ENCODE results near the gene PSMC3. TPM values are rescaled to one million over a fixed set of nuclear protein-coding genes. Genes with fewer than 3 reads are reported as not detected.

Gene PSMC3
- total RNA-seq, 2 experiments from 2014 or later, result 111 to 112 TPM

GRCh38 chr11:47415091-47415854 lies 11.0 kb downstream of the PSMC3 start:
- DNase-seq, result no peak
- Mint-ChIP-seq H3K4me3 (no peak overlapping the region), H3K36me3 (ENCODE audit: low read depth) (peaks cover 34% of the 10 kb centered on the region), H3K9me3 (no peaks in the 10 kb centered on the region), H3K27ac (no peak overlapping the region), H3K4me1 (peaks cover 2% of the 10 kb centered on the region), H3K27me3 (no peaks in the 10 kb centered on the region)
- POLR2A ChIA-PET, result interaction anchor here (1.2 to 2.7 kb wide), 2 partner anchors 10 to 12 kb away, joined by 3 to 20 read pairs; partner anchors contain the start of gene PSMC3
- CTCF ChIA-PET, result no interaction called here

DNA sequence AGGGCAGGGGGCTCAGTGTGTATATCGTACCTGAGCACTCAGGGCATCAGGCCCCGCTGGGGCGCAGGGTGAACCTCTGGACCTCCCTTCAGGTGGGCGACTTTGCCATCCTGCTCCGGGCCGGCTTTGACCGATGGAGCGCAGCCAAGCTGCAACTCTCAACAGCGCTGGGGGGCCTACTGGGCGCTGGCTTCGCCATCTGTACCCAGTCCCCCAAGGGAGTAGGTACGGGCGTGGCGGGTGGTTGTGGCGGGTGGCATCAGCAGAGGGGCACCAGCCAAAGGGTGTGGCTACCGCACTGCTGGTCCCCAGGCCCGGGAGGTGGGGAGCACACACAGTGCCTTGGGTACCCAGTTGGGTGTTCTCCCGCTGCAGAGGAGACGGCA lies 11.6 kb downstream of the PSMC3 start:
- Mint-ChIP-seq H3K27ac (no peak overlapping the region), H3K4me3 (no peak overlapping the region), H3K36me3 (ENCODE audit: low read depth) (peaks cover 28% of the 10 kb centered on the region), H3K9me3 (no peaks in the 10 kb centered on the region), H3K27me3 (no peaks in the 10 kb centered on the region), H3K4me1 (no peaks in the 10 kb centered on the region)
- CTCF ChIA-PET, result no interaction called here
- DNase-seq, result no peak
- POLR2A ChIA-PET, result no interaction called here

DNA sequence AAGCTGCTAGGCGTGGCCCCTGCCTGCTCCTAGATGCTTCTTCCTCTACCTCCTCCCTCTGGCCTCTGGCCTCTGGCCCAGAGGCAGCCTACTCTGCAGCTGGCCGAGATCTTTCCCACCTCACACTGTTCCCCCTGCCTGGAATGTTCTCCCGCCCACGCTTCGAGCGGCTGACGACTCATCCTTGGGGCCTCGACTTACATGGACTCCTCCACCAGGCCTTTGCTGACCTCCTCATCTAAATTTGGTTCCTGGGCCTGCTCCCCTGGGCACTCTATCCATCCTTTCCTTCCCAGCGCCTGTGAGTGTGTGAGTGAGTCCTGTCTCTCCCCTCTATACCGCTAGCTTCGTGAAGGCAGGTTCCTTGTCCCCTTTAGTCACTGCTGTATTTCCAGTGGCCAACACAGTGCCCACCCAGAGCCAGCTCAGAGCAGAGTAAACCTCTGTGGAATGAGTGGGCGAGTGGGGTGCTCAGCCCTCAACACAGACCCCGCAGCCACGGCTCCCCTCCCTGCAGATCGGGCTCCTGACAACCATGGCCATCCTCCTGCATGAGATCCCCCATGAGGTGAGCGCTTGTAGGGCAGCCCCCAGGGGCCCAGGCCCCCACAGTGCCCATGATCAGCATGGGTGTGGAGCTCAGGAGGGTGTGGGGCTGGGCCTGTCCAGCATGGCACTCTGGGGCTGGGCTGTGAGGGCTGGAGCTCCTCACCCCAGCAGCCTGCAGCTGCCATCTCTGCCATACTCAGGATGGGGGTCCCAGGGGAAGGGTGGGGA lies 12.1 kb downstream of the PSMC3 start:
- Mint-ChIP-seq H3K4me3 (no peak overlapping the region), H3K9me3 (no peaks in the 10 kb centered on the region), H3K4me1 (peaks cover 4% of the 10 kb centered on the region), H3K36me3 (ENCODE audit: low read depth) (peaks cover 25% of the 10 kb centered on the region), H3K27me3 (no peaks in the 10 kb centered on the region), H3K27ac (no peak overlapping the region)
- POLR2A ChIA-PET, result no interaction called here
- DNase-seq, result no peak
- CTCF ChIA-PET, result interaction anchor here (3.9 kb wide), 1 partner anchor 42 kb away, joined by 98 read pairs; no protein-coding TSS in a partner anchor

DNA sequence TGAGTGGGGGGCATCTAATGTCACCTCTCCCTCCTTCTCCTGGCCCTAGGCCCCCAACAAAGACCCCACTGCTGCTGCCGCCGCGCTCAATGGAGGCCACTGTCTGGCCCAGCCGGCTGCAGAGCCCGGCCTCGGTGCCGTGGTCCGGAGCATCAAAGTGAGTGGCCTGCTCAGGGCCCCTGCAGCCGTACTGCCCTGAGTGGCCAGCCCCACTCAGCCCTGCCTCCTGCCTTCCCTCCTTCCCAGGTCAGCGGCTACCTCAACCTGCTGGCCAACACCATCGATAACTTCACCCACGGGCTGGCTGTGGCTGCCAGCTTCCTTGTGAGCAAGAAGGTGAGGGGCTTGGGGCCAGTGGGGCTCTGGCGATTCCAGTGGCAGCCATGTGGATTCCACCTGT lies 12.9 kb downstream of the PSMC3 start:
- no peak for DNase-seq
- Mint-ChIP-seq H3K9me3 (no peaks in the 10 kb centered on the region), H3K27me3 (no peaks in the 10 kb centered on the region), H3K27ac (no peak overlapping the region), H3K4me3 (no peak overlapping the region), H3K4me1 (peaks cover 9% of the 10 kb centered on the region), H3K36me3 (ENCODE audit: low read depth) (peaks cover 19% of the 10 kb centered on the region)
- CTCF ChIA-PET, result interaction anchor here (0.7 to 5.3 kb wide), 8 partner anchors 12 to 302 kb away, joined by 3 to 98 read pairs (median 6); partner anchors contain the start of genes AGBL2, DDB2 and PSMC3
- POLR2A ChIA-PET, result no interaction called here

DNA sequence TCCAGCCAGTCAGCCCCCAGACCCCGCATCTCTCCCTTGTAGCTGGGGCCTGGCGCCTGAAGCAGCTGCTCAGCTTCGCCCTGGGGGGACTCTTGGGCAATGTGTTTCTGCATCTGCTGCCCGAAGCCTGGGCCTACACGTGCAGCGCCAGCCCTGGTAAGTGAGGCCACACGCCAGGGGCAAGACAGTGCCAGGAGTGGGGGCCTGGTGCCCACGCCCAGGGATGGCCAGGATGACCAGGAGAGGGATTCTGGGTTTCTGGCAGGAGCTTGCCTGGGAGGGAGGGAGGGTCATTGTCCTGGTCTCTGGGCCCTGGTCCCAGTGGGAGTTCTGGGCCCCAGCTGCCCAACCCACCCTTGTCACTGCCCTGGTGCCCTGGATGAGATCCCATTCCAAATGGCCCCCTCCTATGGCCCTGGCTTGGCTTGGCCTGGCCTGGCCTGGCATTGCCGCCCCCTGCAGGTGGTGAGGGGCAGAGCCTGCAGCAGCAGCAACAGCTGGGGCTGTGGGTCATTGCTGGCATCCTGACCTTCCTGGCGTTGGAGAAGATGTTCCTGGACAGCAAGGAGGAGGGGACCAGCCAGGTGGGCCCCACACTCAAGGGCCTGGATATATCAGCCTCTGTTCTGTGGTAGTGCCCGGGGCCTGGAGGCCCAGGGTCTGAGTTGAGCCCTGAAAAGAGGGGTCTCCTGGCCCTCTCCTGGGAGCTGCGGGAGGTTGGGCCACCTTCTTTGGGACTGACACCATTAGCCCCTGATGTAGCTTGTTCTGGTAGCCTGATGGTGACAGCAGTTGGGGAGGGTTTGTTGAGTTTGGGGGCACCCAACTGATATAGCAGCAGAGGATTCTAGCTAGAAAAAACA lies 14.1 kb downstream of the PSMC3 start:
- POLR2A ChIA-PET, result interaction anchor here (0.7 to 5.0 kb wide), 7 partner anchors 8 to 167 kb away, joined by 3 to 48 read pairs (median 4); partner anchors contain the start of genes ACP2, KBTBD4, NDUFS3 and PSMC3
- Mint-ChIP-seq H3K27me3 (no peaks in the 10 kb centered on the region), H3K36me3 (ENCODE audit: low read depth) (peaks cover 11% of the 10 kb centered on the region), H3K9me3 (no peaks in the 10 kb centered on the region), H3K27ac (no peak overlapping the region), H3K4me1 (peaks cover 16% of the 10 kb centered on the region), H3K4me3 (no peak overlapping the region)
- CTCF ChIA-PET, result interaction anchor here (0.6 to 5.3 kb wide), 34 partner anchors 9 to 710 kb away, joined by 3 to 98 read pairs (median 4); partner anchors contain the start of genes ACP2, AGBL2, ARFGAP2 and DDB2
- DNase-seq, result peak; percentile 68

DNA sequence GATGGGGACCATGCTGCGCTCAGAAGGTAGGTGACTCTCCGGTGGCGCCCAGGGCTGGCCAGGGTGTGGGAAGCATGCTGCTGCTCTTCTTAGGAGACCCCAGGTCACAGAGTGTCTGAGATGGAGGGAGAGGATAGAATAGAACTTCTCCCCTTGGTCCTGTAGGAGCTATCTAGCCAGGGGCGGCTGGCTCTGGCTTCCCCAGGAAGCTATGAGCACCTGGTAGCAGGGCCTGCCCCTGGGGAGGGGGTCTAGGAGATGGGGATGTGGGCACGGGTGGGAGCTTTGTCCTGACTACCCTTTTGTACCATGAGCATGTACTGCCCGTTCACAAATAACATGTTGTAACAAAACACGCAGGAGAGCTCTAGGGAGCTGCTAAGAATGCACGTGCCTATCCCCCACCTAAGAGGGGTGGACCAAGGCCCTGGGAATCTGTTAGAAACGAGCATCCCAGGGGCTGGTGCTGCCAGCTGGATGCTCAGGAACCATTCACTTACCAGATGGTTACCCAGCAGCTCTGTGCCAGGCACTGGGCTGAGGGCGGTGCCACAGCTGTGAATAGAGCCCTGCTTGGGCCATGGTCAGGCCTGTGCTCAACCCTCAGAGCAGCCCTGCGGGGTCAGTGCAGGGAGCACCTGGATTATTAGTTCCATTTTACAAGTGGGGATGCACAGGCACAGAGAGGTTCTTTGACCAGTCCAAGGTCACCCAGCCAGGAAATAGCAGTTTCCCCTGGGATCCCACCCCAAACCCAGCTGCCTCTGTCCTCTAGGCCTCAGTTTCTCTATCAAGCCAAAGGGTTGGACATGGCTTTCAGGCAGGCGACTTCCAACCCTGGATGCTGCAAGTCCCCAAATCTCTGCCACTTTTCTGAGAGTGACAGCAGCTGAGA lies 15.6 kb downstream of the PSMC3 start:
- ChIA-PET CTCF (interaction anchor here (0.8 to 5.3 kb wide), 10 partner anchors 7 to 140 kb away, joined by 3 to 98 read pairs (median 5); partner anchors contain the start of gene PSMC3), POLR2A (interaction anchor here (0.8 to 5.0 kb wide), 4 partner anchors 10 to 16 kb away, joined by 3 to 48 read pairs (median 14); partner anchors contain the start of gene PSMC3)
- no peaks in the 10 kb centered on the region for H3K9me3 Mint-ChIP-seq
- peaks cover 8% of the 10 kb centered on the region for H3K36me3 Mint-ChIP-seq (ENCODE audit: low read depth)
- H3K27ac Mint-ChIP-seq, result no peak overlapping the region
- peaks cover 21% of the 10 kb centered on the region for H3K4me1 Mint-ChIP-seq
- no peaks in the 10 kb centered on the region for H3K27me3 Mint-ChIP-seq
- H3K4me3 Mint-ChIP-seq, result no peak overlapping the region
- DNase-seq, result no peak

DNA sequence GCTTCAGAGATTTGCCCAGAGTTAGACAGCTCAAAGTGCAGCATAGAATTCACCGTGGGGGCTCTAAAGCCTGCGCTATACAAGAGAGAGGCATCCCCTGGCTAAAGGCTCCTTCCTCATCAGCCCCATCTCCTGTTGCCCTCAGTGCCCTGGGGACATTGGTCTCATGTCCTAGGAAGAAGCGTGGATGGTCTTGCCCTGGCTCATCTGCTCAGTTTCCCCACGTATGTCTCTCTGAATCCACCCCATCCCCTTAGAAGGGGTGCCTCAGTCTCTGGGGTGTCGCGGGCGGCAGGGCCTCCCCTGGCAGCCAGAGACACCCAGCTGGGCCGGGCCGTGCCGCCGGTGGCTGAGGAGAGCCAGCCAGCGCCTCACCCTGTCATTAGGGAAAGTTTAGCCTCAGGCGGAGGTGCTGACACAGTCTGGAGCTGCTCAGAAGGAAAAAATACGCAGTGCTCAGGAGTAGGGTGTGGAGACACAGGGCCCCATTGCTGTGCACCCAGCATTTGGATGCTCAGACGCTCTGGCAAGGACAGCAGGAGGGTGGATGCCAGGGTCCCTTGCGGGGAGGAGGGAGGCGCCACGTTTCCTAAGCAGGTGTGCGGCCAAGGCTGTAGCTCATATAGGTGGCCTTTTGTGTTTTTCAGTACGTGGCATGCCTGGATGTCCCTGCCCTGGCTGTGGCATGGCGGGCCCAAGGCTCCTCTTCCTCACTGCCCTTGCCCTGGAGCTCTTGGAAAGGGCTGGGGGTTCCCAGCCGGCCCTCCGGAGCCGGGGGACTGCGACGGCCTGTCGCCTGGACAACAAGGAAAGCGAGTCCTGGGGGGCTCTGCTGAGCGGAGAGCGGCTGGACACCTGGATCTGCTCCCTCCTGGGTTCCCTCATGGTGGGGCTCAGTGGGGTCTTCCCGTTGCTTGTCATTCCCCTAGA lies 16.5 kb downstream of the PSMC3 start:
- no peaks in the 10 kb centered on the region for H3K27me3 Mint-ChIP-seq

GRCh38 chr11:47408598-47409439 lies 17.4 kb downstream of the PSMC3 start:
- H3K4me3 Mint-ChIP-seq, result peak overlapping the region; percentile 90
- DNase-seq, result no peak
- ChIA-PET POLR2A (interaction anchor here (1.0 to 5.0 kb wide), 9 partner anchors 9 to 194 kb away, joined by 3 to 48 read pairs (median 5); partner anchors contain the start of genes DDB2 and PSMC3), CTCF (interaction anchor here (0.6 to 5.3 kb wide), 5 partner anchors 10 to 149 kb away, joined by 3 to 59 read pairs (median 6); partner anchors contain the start of gene PSMC3)
- no peaks in the 10 kb centered on the region for H3K9me3 Mint-ChIP-seq
- peak overlapping the region; percentile 83 for H3K27ac Mint-ChIP-seq
- H3K4me1 Mint-ChIP-seq, result peaks cover 21% of the 10 kb centered on the region
- no peaks in the 10 kb centered on the region for H3K27me3 Mint-ChIP-seq
- peaks cover 3% of the 10 kb centered on the region for H3K36me3 Mint-ChIP-seq (ENCODE audit: low read depth)

More for the DNA sequence above, 16.5 kb downstream of the PSMC3 start:
- H3K4me1 Mint-ChIP-seq, result peaks cover 21% of the 10 kb centered on the region
- H3K36me3 Mint-ChIP-seq (ENCODE audit: low read depth), result peaks cover 8% of the 10 kb centered on the region
- DNase-seq, result no peak
- POLR2A ChIA-PET, result interaction anchor here (1.0 to 5.0 kb wide), 9 partner anchors 8 to 195 kb away, joined by 3 to 48 read pairs (median 5); partner anchors contain the start of genes DDB2 and PSMC3
- H3K9me3 Mint-ChIP-seq, result no peaks in the 10 kb centered on the region
- H3K4me3 Mint-ChIP-seq, result peak overlapping the region; percentile 90
- CTCF ChIA-PET, result interaction anchor here (0.6 to 5.3 kb wide), 6 partner anchors 11 to 148 kb away, joined by 3 to 98 read pairs (median 8); partner anchors contain the start of gene PSMC3
- H3K27ac Mint-ChIP-seq, result peak overlapping the region; percentile 83

- H3K36me3 Mint-ChIP-seq (ENCODE audit: low read depth), result no peaks in the 10 kb centered on the region
- no peaks in the 10 kb centered on the region for H3K27me3 Mint-ChIP-seq
- POLR2A ChIA-PET, result interaction anchor here (0.8 to 5.0 kb wide), 15 partner anchors 8 to 193 kb away, joined by 3 to 48 read pairs (median 5); partner anchors contain the start of genes DDB2 and PSMC3
- CTCF ChIA-PET, result interaction anchor here (0.6 to 5.3 kb wide), 9 partner anchors 9 to 137 kb away, joined by 3 to 59 read pairs (median 4); partner anchors contain the start of gene PSMC3
- H3K9me3 Mint-ChIP-seq, result no peaks in the 10 kb centered on the region
- peak; percentile 94 for DNase-seq
- H3K4me1 Mint-ChIP-seq, result peaks cover 21% of the 10 kb centered on the region
- peak within 1 kb of the TSS; percentile 90 for H3K4me3 Mint-ChIP-seq
- peak within 1 kb of the TSS; percentile 85 for H3K27ac Mint-ChIP-seq
Observed at GRCh38 chr11:47407746-47408590, 18.3 kb downstream of the PSMC3 start, which contains the start of gene SLC39A13. Gene SLC39A13, plus strand, starts transcription at chr11:47408590. Its CDS starts 1,505 bp downstream, at chr11:47410095.

All from activated CD4-positive, alpha-beta memory T cell treated with anti-CD3 and anti-CD28 coated beads, Interleukin-2, amount 10 ng/mL, durations not matched to agents 7 days and 5 days (primary cell).